Stimulated activated CD8-positive, alpha-beta memory T cell treated with anti-CD3 and anti-CD28 coated beads, Interleukin-7, amount 100 ng/mL, for 4 hours (primary cell): ENCODE measurements around the gene TNP2.
"Not testable (repeated sequence)": the region's sequence is repeated elsewhere in the genome, so short reads cannot be mapped to it uniquely, and the experiment has no call there.

Experiments
- DNase-seq, 2 donors: peaks; one replicate each; pipeline ENCODE4 v3.0.0-alpha.2; 2020; ENCODE audit warnings: low read depth in 2 of 2

Gene TNP2

GRCh38 chr16:11300560-11300892 is 31.4 kb upstream of the TNP2 start:
- DNase-seq = no peak

GRCh38 chr16:11299865-11300559 is 30.9 kb upstream of the TNP2 start:
- DNase-seq = no peak

GRCh38 chr16:11298950-11299547 is 29.9 kb upstream of the TNP2 start:
- DNase-seq = not testable (repeated sequence)

GRCh38 chr16:11298143-11298900 is 29.2 kb upstream of the TNP2 start:
- DNase-seq = no peak

- peak; percentile 53 to 61 for DNase-seq
Measured at GRCh38 chr16:11297492-11298142, 28.5 kb upstream of the TNP2 start.

GRCh38 chr16:11296706-11297491 is 27.8 kb upstream of the TNP2 start:
- DNase-seq = no peak

GRCh38 chr16:11296351-11296705 is 27.2 kb upstream of the TNP2 start:
- no peak for DNase-seq

GRCh38 chr16:11295672-11296071 is 26.5 kb upstream of the TNP2 start:
- no peak for DNase-seq

GRCh38 chr16:11292076-11292748 is 23.1 kb upstream of the TNP2 start:
- no peak for DNase-seq

GRCh38 chr16:11291091-11291703 is 22.1 kb upstream of the TNP2 start:
- DNase-seq = no peak

GRCh38 chr16:11290102-11290893 is 21.2 kb upstream of the TNP2 start:
- no peak for DNase-seq

- not testable (repeated sequence) for DNase-seq
Measured at GRCh38 chr16:11289696-11290095, 20.6 kb upstream of the TNP2 start.

GRCh38 chr16:11289202-11289601 is 20.1 kb upstream of the TNP2 start:
- DNase-seq = no peak

GRCh38 chr16:11285842-11286241 is 16.7 kb upstream of the TNP2 start:
- DNase-seq = no peak

GRCh38 chr16:11283820-11284248 is 14.7 kb upstream of the TNP2 start:
- no peak for DNase-seq

- no peak for DNase-seq
Measured at GRCh38 chr16:11280616-11281522, 11.7 kb upstream of the TNP2 start, which contains the start of gene PRM1. Gene PRM1 (minus strand): TSS chr16:11281330. CDS start chr16:11281238, 92 bp downstream.

- DNase-seq = no peak
Measured at GRCh38 chr16:11278681-11279628, 9.8 kb upstream of the TNP2 start.
